Lung (tissue), 12 donors: Measurements from ENCODE around the gene RASD1. TPM values are rescaled to one million over a fixed set of nuclear protein-coding genes. Genes with fewer than 3 reads are reported as not detected.
"Not testable (repeated sequence)": the region's sequence is repeated elsewhere in the genome, so short reads cannot be mapped to it uniquely, and the experiment has no call there.

Source experiments
- ATAC-seq: fragments of 200-7000 bp; cut with Tn5 transposase; one replicate; pipeline ENCODE4 v1.9.1; 2020; ENCODE audit warnings: moderate number of reproducible peaks; ENCODE audit not compliant: insufficient read depth, low FRiP score
- DNase-seq, 3 donors: peaks; one replicate each; pipeline ENCODE4 v3.0.0-alpha.2; 2013 to 2017
- H3K27ac ChIP-seq, 2 donors: one replicate each; pipeline ENCODE4 v1.5.1; 2013; ENCODE audit warnings: mild to moderate bottlenecking in 2 of 2, moderate library complexity in 2 of 2, control low read depth in 1 of 2, inconsistent platforms in 1 of 2, low read depth in 1 of 2, low read length in 1 of 2
- H3K27me3 ChIP-seq, 3 donors: one replicate each; pipeline ENCODE4 v1.5.1; 2013; ENCODE audit warnings: low read length in 2 of 3; ENCODE audit not compliant: control insufficient read depth in 3 of 3, insufficient read depth in 3 of 3
- H3K36me3 ChIP-seq, 4 donors: one replicate each; pipeline ENCODE4 v1.5.1; 2013; ENCODE audit warnings: low read length in 4 of 4, mild to moderate bottlenecking in 1 of 4, moderate library complexity in 1 of 4; ENCODE audit not compliant: control insufficient read depth in 4 of 4, insufficient read depth in 4 of 4
- H3K4me1 ChIP-seq, 5 donors: one replicate each; pipeline ENCODE4 v1.5.1; 2013; ENCODE audit warnings: low read length in 5 of 5, mild to moderate bottlenecking in 2 of 5, moderate library complexity in 1 of 5; ENCODE audit not compliant: control insufficient read depth in 5 of 5, insufficient read depth in 5 of 5
- H3K4me3 ChIP-seq: one replicate; pipeline ENCODE4 v1.5.1; 2013; ENCODE audit warnings: mild to moderate bottlenecking, control low read depth, moderate library complexity
- H3K9ac ChIP-seq, 2 donors: one replicate each; pipeline ENCODE4 v1.5.1; 2013; ENCODE audit warnings: low read length in 2 of 2, control low read depth in 1 of 2; ENCODE audit not compliant: insufficient read depth in 1 of 2
- H3K9me3 ChIP-seq, 4 donors: one replicate each; pipeline ENCODE4 v1.5.1; 2013; ENCODE audit warnings: low read length in 3 of 4, mild to moderate bottlenecking in 1 of 4, moderate library complexity in 1 of 4; ENCODE audit not compliant: control insufficient read depth in 4 of 4, insufficient read depth in 3 of 4
- WGBS, 2 donors: extraction: QIAGEN DNeasy Blood & Tissue Kit; methylation state at CpG; one replicate each; pipeline ENCODE4 v1.1.7; 2013; 5-methylcytosine and 5-hydroxymethylcytosine counted together
- polyA plus RNA-seq, 2 donors: library from polyadenylated mRNA; stranded (reverse); fragments of 200-250 nt; gene quantifications; one replicate each; pipeline ENCODE4 v1.2.1, GENCODE V29; 2013
- total RNA-seq, 2 donors: library from RNA; depleted of rRNA in 1 of 2; stranded (reverse); fragments of >200 nt in 1 of 2; gene quantifications; one replicate each; pipeline ENCODE4 v1.2.1, GENCODE V29; 2014 to 2021
- TF ChIP-seq, protein P1 (sequence below): IDR thresholded peaks from 2 replicates; pipeline ENCODE4 v1.5.1; 2012; ENCODE audit warnings: mild to moderate bottlenecking; ENCODE audit errors: control extremely low read depth, extremely low read depth
- donor health status: control.
- donor health status: control.
- donor health status: Bipolar disorder and iron deficiency.
- donor health status: healthy.
- donor health status: DM: yes; HTN: yes; CAD: no.

The RASD1 gene
- total and polyA plus RNA-seq, 4 donors, result 3.8 to 53.8 (median 12.4) TPM

DNA sequence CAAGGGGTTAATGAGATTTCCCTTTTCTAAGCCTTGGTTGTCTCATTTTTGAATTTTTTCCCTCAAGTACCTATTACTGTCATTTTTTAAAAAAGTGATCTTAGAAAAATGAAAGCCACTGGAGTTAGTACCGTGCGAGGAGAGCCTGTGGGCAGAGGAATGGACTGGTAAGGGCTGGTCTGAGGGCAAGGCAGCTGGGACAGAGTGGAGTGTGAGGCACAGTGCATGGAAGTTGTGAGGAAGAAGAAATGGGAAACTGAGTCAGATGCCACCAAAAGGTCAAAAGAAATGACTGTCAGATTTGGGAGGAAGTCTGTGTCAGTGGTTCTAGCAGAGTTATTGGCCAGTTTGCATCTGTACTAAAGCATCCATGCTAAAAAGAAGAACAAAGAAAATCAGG lies 8.2 kb downstream of the RASD1 start:
- Histone ChIP-seq H3K27ac (no peak overlapping the region), H3K27me3 (no peaks in the 10 kb centered on the region), H3K4me1 (peaks cover 0 to 2% (median 0%) of the 10 kb centered on the region in 5 donors), H3K9ac (no peak overlapping the region), H3K36me3 (peaks cover 13 to 33% (median 16%) of the 10 kb centered on the region in 4 donors), H3K4me3 (no peak overlapping the region), H3K9me3 (no peaks in the 10 kb centered on the region)
- TF ChIP-seq, protein P1, sequence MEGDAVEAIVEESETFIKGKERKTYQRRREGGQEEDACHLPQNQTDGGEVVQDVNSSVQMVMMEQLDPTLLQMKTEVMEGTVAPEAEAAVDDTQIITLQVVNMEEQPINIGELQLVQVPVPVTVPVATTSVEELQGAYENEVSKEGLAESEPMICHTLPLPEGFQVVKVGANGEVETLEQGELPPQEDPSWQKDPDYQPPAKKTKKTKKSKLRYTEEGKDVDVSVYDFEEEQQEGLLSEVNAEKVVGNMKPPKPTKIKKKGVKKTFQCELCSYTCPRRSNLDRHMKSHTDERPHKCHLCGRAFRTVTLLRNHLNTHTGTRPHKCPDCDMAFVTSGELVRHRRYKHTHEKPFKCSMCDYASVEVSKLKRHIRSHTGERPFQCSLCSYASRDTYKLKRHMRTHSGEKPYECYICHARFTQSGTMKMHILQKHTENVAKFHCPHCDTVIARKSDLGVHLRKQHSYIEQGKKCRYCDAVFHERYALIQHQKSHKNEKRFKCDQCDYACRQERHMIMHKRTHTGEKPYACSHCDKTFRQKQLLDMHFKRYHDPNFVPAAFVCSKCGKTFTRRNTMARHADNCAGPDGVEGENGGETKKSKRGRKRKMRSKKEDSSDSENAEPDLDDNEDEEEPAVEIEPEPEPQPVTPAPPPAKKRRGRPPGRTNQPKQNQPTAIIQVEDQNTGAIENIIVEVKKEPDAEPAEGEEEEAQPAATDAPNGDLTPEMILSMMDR, result no peak
- DNase-seq (no peak), ATAC-seq (no peak)
- 48 to 85% methylated on average over 2 of the region's 2 CpGs for WGBS, 2 donors

DNA sequence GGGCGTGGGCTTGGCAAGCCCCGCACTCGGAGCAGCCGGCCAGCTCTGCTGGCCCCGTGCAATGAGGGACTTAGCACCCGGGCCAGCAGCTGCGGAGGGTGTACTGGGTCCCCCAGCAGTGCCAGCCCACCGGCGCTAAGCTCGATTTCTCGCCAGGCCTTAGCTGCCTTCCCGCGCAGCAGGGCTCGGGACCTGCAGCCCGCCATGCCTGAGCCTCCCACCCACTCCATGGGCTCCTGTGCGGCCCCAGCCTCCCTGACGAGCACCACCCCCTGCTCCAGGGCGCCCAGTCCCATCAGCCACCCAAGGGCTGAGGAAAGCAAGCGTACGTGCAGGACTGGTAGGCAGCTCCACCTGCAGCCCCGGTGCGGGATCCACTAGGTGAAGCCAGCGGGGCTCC lies 9.8 kb downstream of the RASD1 start:
- ATAC-seq, H3K27ac ChIP-seq, H3K9me3 ChIP-seq, H3K4me1 ChIP-seq, H3K9ac ChIP-seq, H3K27me3 ChIP-seq, DNase-seq, H3K4me3 ChIP-seq: not testable (repeated sequence)
- WGBS, 2 donors, result 97 to 99% methylated on average over 15 to 23 of the region's 23 CpGs
- peaks cover 5 to 17% (median 11%) of the 10 kb centered on the region in 4 donors for H3K36me3 ChIP-seq

DNA sequence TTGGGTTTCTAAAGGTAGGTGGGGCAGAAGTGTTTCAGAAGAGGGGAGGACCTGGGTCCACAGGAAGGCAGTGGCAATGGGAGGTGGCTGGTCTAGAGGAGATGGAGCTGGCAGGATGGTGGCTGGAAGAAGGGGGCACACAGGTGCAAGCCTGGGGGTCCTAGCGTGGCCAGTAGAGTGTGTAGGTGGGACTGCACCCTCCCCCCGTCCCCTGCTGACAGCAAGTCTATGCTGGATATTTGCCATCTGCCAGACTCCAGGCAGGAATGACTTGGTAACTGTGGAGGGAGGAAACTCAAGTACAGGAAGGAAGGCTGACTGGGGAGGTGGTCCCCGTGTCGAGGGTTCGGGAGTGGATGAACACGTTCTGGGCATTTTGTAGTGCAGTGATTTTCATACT lies 10.8 kb downstream of the RASD1 start:
- Histone ChIP-seq H3K36me3 (peaks cover 4 to 12% (median 8%) of the 10 kb centered on the region in 4 donors), H3K4me3 (no peak overlapping the region), H3K9me3 (no peaks in the 10 kb centered on the region), H3K9ac (no peak overlapping the region), H3K27me3 (no peaks in the 10 kb centered on the region), H3K4me1 (peaks cover 0 to 2% (median 0%) of the 10 kb centered on the region in 5 donors), H3K27ac (no peak overlapping the region)
- TF ChIP-seq, protein P1, result no peak
- no peak for DNase-seq
- no peak for ATAC-seq
- WGBS, 2 donors, result 86 to 91% methylated on average over 6 of the region's 6 CpGs

DNA sequence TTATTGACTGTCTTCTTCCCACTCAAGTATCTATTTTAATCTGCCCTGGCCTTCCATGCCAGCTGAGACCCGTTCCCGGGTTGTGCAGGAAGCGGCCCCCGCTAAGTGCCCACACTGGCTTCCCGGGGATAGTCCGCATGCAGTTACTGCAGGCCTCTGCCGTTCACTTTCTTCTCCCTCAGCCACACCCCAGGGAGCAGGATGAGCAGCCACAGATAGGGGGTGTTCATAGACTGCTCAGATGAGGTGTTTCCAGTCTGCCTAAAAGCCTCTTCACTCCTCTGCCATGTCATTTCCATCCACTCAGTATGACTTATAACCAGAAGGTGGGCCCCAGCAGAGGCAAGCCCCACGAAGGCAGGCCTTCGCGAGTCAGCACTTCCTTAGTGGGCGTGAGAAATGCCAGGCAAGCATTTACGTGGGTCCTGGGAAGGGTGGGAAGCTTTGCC lies 11.7 kb downstream of the RASD1 start:
- ATAC-seq (no peak), DNase-seq (no peak)
- 42 to 64% methylated on average over 12 of the region's 12 CpGs for WGBS, 2 donors
- TF ChIP-seq, protein P1, result no peak
- peak overlapping the region in 1 of 2 donors; percentile 42 for H3K27ac ChIP-seq
- peaks cover 4 to 12% (median 8%) of the 10 kb centered on the region in 4 donors for H3K36me3 ChIP-seq
- peaks cover 0 to 2% (median 0%) of the 10 kb centered on the region in 5 donors for H3K4me1 ChIP-seq
- H3K9me3 ChIP-seq, result no peaks in the 10 kb centered on the region
- no peak overlapping the region for H3K4me3 ChIP-seq
- H3K27me3 ChIP-seq, result no peaks in the 10 kb centered on the region
- no peak overlapping the region for H3K9ac ChIP-seq
